Measurements from ENCODE around the gene GSTO2.

Gene GSTO2

GRCh38 chr10:104254493-104255310 lies 14.3 kb upstream of the GSTO2 start, which contains the start of gene GSTO1 (continued):
- TF ChIP-seq ZNF16 (tag by site-specific recombination; IDR thresholded peaks at IDR 0.05; ENCODE audit: low read depth) (no peak), SCRT1 (tag by site-specific recombination; IDR thresholded peaks at IDR 0.05; ENCODE audit: borderline replicate concordance) (no peak), ZNF114 (tag by site-specific recombination; IDR thresholded peaks at IDR 0.05) (no peak), ZNF18 (tag by site-specific recombination; IDR thresholded peaks at IDR 0.05) (0 out of 2 replicates have a peak, but pooled peaks have one; percentile 4), SCRT2 (tag by site-specific recombination; IDR thresholded peaks at IDR 0.05) (no peak), ZNF510 (tag by site-specific recombination; IDR thresholded peaks at IDR 0.05; ENCODE audit: insufficient replicate concordance) (no peak), GFI1B (tag by site-specific recombination; IDR thresholded peaks at IDR 0.05) (no peak), WT1 (tag by site-specific recombination; IDR thresholded peaks at IDR 0.05) (peak; percentile 65), ZBTB20 (tag by site-specific recombination; IDR thresholded peaks at IDR 0.05) (peak; percentile 71; the same call in 1 of the 2 replicates), ZNF488 (tag by site-specific recombination; IDR thresholded peaks at IDR 0.05) (no peak), ZNF664 (tag by site-specific recombination; IDR thresholded peaks at IDR 0.05) (no peak), ZNF350 (tag by site-specific recombination; IDR thresholded peaks at IDR 0.05) (no peak), ZSCAN23 (tag by site-specific recombination; IDR thresholded peaks at IDR 0.05) (no peak), KLF10 (tag by site-specific recombination; IDR thresholded peaks at IDR 0.05) (no peak), PATZ1 (tag by site-specific recombination; IDR thresholded peaks at IDR 0.05) (peak; percentile 91), ZNF692 (tag by site-specific recombination; IDR thresholded peaks at IDR 0.05) (peak; percentile 53; the same call in 1 of the 2 replicates), ZNF223 (tag by site-specific recombination; IDR thresholded peaks at IDR 0.05) (no peak), ZNF654 (tag by site-specific recombination; IDR thresholded peaks at IDR 0.05; ENCODE audit: low read depth) (no peak), ZNF792 (tag by site-specific recombination; IDR thresholded peaks at IDR 0.05) (no peak), ZNF341 (tag by site-specific recombination; IDR thresholded peaks at IDR 0.05; ENCODE audit: low read depth) (peak; percentile 89), KLF1 (tag by site-specific recombination; IDR thresholded peaks at IDR 0.05) (0 out of 2 replicates have a peak, but pooled peaks have one; percentile 17), ZNF155 (tag by site-specific recombination; IDR thresholded peaks at IDR 0.05) (no peak), ZNF146 (tag by site-specific recombination; IDR thresholded peaks at IDR 0.05) (no peak), ZNF37A (tag by site-specific recombination; IDR thresholded peaks at IDR 0.05) (no peak), ZNF157 (tag by site-specific recombination; IDR thresholded peaks at IDR 0.05) (no peak), ZNF544 (tag by site-specific recombination; IDR thresholded peaks at IDR 0.05) (no peak), TCF7L2 (IDR thresholded peaks at IDR 0.05; ENCODE audit: borderline replicate concordance, low read depth, low read length) (no peak), ZNF645 (tag by site-specific recombination; IDR thresholded peaks at IDR 0.05) (no peak), ZNF670 (tag by site-specific recombination; IDR thresholded peaks at IDR 0.05; ENCODE audit: low read depth) (no peak), ZNF76 (tag by site-specific recombination; IDR thresholded peaks at IDR 0.05; ENCODE audit: borderline replicate concordance, low read depth) (peak; percentile 81)
